Stimulated activated naive CD8-positive, alpha-beta T cell treated with anti-CD3 and anti-CD28 coated beads, Interleukin-15, amount 100 ng/mL, for 72 hours (primary cell): ENCODE results near the gene COL23A1.

ENCODE experiments used
- ATAC-seq: fragments of 150-1000 bp; cut with Tn5 transposase; 2 replicates; pipeline ENCODE4 v1.10.0; 2021; ENCODE audit warnings: mild to moderate bottlenecking, moderate library complexity
- DNase-seq, 2 donors: peaks; one replicate each; pipeline ENCODE4 v3.0.0; 2021 to 2022
- H3K27ac Mint-ChIP-seq, 2 donors: one replicate each; pipeline ENCODE4 v1.8.0; 2022; ENCODE audit warnings: mild to moderate bottlenecking in 2 of 2, mixed read lengths in 2 of 2, moderate library complexity in 2 of 2
- H3K27me3 Mint-ChIP-seq: one replicate; pipeline ENCODE4 v1.8.0; 2022; ENCODE audit warnings: mixed read lengths
- H3K4me1 Mint-ChIP-seq: one replicate; pipeline ENCODE4 v1.8.0; 2022; ENCODE audit warnings: mild to moderate bottlenecking, mixed read lengths
- H3K4me3 Mint-ChIP-seq, 2 donors: one replicate each; pipeline ENCODE4 v1.8.0; 2022; ENCODE audit warnings: mild to moderate bottlenecking in 2 of 2, mixed read lengths in 2 of 2, moderate library complexity in 1 of 2
- H3K9me3 Mint-ChIP-seq, 2 donors: one replicate each; pipeline ENCODE4 v1.8.0; 2022; ENCODE audit warnings: mixed read lengths in 2 of 2

The COL23A1 gene

DNA sequence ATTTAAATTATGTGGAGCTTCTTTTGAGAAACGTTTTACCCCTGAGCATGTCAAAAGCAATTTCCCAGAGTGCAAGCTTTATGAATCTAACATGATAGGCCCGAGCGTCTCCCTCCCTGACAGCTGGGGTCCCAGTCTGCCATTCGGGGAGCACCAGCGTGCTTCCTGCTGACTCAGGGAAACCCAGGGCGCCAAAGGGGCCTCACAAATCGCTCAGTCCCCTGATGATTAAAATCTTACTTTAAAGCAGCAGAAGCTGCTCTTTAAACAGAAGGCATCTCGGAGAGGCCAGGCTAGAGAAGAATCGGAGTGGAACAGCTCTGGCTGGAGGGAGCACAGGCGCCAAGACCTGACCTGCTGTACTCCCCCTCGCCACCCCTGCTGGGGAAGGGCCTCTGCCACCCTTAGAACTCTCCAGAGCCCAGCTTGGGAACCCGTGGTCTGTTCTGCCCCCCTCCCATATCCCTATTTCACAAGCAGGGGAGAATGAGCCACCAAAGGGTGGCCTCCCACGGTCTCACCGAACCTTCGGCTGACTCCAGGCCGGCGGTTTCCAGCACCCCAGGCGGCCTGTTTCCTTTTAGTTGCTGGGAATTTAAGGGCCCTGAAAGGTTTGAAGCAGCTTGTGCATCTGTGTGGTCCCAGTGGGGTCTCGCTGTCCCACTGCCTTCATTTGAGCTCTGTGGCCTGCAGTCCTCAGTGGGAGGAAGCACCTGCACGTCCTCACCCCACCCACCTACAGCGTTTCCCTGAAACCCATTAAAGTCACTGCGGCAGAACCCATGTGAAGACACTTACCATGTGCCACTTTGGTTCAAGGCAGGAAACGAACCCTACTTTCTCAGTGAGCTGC, 147.6 kb downstream of the COL23A1 start:
- DNase-seq (no peak), ATAC-seq (no peak)
- H3K27ac Mint-ChIP-seq: no peak overlapping the region
- no peak overlapping the region for H3K4me3 Mint-ChIP-seq
- peaks cover 9% of the 10 kb centered on the region for H3K4me1 Mint-ChIP-seq
- peaks cover 8% of the 10 kb centered on the region for H3K27me3 Mint-ChIP-seq
- H3K9me3 Mint-ChIP-seq: no peaks in the 10 kb centered on the region

- H3K4me1 Mint-ChIP-seq: peaks cover 9% of the 10 kb centered on the region
- no peak overlapping the region for H3K4me3 Mint-ChIP-seq
- no peaks in the 10 kb centered on the region for H3K9me3 Mint-ChIP-seq
- DNase-seq (no peak), ATAC-seq (no peak)
- H3K27me3 Mint-ChIP-seq: peaks cover 12% of the 10 kb centered on the region
- no peak overlapping the region for H3K27ac Mint-ChIP-seq
Measured at GRCh38 chr5:178441486-178442270, 148.5 kb downstream of the COL23A1 start.

DNA sequence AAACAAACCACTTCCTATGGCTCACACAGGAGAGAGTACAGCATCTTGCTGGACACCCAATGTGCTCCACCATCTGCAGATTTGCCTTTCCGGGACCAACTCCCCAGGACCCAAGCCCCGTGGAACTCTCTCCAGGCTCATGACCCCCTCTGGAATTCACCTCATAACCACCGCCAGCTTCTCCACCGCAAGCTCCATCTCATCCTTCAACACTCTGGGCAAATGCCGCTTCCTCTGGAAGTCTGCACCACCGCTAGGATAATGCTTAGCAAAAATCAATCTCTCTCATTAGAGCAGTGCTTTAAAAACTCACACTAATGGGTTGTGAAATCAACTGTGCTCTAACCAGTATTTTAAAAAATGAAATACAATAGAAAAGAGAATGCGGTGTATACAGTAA, 150.0 kb downstream of the COL23A1 start:
- ATAC-seq (no peak), DNase-seq (no peak)
- H3K9me3 Mint-ChIP-seq: no peaks in the 10 kb centered on the region
- no peak overlapping the region for H3K4me3 Mint-ChIP-seq
- no peak overlapping the region for H3K27ac Mint-ChIP-seq
- H3K27me3 Mint-ChIP-seq: peaks cover 12% of the 10 kb centered on the region
- peaks cover 9% of the 10 kb centered on the region for H3K4me1 Mint-ChIP-seq

GRCh38 chr5:178439493-178440180, 150.6 kb downstream of the COL23A1 start:
- ATAC-seq: no peak
- Mint-ChIP-seq H3K27me3 (peaks cover 12% of the 10 kb centered on the region), H3K9me3 (no peaks in the 10 kb centered on the region), H3K27ac (no peak overlapping the region), H3K4me3 (no peak overlapping the region), H3K4me1 (peaks cover 9% of the 10 kb centered on the region)
- no peak for DNase-seq

DNA sequence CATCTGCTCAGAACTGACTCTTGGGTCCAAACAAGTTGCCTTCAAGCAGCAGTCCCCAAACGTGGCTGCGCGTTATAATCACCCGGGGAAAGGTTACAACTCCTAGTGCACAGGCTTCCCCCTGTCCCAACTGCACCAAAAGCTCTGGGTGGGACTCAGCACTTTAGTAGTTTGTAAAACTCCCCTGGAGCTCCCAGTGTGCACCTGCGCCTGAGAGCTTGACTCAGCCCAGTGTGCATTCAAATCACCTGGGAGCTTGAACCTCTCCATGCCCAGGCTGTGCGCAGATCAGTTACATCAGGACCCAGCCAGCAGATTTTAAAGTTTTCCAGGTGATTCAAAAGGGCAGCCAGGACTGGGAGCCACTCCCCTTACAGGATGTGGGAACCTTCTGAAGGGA, 151.4 kb downstream of the COL23A1 start:
- H3K9me3 Mint-ChIP-seq: no peaks in the 10 kb centered on the region
- peaks cover 12% of the 10 kb centered on the region for H3K27me3 Mint-ChIP-seq
- DNase-seq (no peak), ATAC-seq (no peak)
- peaks cover 9% of the 10 kb centered on the region for H3K4me1 Mint-ChIP-seq
- no peak overlapping the region for H3K27ac Mint-ChIP-seq
- no peak overlapping the region for H3K4me3 Mint-ChIP-seq

GRCh38 chr5:178437386-178438075, 152.7 kb downstream of the COL23A1 start:
- H3K4me3 Mint-ChIP-seq: no peak overlapping the region
- H3K27ac Mint-ChIP-seq: no peak overlapping the region
- ATAC-seq: peak; percentile 24
- no peak for DNase-seq
- H3K9me3 Mint-ChIP-seq: no peaks in the 10 kb centered on the region
- H3K27me3 Mint-ChIP-seq: peaks cover 12% of the 10 kb centered on the region
- peaks cover 1% of the 10 kb centered on the region for H3K4me1 Mint-ChIP-seq

DNA sequence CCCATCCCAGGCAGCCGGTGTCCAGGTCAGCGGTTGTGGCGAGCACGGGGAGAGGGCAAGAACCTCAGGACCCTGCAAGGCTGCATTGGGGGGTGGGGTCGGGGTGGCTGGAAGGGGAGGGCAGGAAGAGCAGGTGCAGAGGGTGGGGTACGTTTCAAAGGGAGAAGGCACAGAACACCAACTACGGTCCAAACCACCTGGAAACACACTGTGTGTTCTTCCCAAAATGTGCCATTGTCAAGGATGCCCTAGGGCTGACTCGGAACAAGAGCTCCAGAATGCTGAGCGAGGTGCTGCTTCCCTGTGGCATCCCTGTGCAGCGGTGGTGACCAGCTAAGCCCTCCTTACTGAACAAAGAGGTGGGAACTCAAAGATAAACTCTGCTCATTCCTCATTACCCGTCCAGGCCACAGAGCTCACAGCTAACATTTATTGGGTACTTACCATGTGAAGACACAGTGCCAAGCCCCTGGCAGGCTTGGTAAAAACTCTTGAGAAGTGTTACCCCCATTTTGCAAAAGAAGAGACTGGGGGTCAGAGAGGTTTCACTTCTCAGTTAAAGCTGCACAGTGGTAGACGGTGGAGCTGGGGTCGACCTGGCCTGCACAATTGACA, 153.8 kb downstream of the COL23A1 start:
- Mint-ChIP-seq H3K27me3 (peaks cover 12% of the 10 kb centered on the region), H3K9me3 (no peaks in the 10 kb centered on the region), H3K4me3 (no peak overlapping the region), H3K27ac (no peak overlapping the region), H3K4me1 (no peaks in the 10 kb centered on the region)
- peak in 1 of 2 donors; percentile 4 for DNase-seq
- ATAC-seq: no peak

DNA sequence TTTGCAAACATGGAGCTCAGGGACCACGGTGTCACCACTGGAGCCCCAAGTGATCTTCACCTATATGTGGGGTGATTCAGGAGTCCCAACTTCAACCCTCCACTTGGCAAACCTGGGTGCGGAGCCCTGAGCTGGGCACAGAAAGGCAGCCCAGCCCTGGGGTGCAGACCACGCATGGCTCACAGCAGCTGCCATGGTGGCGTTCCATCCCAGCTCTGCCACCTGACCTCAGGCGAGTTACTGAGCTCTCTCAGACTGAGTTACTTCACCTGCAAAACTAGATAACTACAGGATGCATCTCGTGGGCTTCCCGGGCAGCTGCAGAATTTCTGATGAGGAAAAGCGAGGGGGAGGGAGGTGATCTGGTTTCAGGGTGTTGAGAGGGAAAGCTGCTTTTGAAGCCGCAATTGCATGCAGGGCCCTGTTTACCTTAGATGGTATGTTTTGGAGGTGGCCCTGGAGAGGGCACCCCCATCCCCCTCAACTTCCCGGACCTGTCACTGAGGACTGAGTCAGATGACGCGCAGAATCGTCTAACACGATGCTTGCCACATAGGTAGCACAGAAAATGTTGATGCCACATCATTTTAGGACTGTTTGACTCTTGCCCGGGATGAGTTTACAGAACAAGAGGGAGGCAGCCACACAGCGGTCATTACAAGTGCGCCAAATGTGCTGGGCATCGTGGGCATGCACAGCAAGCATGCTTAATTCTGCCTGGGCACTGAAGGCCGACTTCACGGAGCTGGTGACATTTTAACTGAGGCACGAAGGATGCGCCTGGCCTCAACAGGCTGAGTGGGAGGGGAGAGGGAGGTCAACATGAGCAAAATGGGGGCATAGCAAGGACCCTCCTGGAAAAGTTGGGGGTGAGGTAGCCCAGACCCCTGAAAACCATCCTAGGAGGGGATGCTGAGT, 154.6 kb downstream of the COL23A1 start:
- Mint-ChIP-seq H3K27me3 (peaks cover 12% of the 10 kb centered on the region), H3K9me3 (no peaks in the 10 kb centered on the region), H3K4me3 (no peak overlapping the region), H3K4me1 (no peaks in the 10 kb centered on the region), H3K27ac (no peak overlapping the region)
- ATAC-seq (no peak), DNase-seq (peak in 1 of 2 donors; percentile 6)

DNA sequence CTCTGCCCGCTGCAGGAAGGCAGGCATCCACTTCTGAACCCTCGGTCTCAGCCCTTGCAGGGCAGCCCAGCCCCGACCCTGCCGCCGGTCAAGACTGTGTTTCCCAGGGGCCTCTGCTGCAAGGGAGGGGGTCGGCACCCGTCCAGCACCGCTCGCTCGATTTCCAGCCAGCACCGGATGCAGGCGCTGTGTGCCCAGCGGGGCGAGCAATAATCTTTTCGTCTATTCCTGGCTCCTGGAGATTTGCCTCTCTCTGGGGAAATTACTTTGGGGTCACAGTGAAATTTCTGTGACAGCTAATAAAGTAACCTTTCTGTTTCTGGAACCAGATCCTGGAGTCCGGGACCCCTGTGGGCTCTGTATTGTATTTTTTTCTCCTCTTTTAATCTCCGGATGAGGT, 155.3 kb downstream of the COL23A1 start:
- H3K9me3 Mint-ChIP-seq: no peaks in the 10 kb centered on the region
- peaks cover 12% of the 10 kb centered on the region for H3K27me3 Mint-ChIP-seq
- H3K4me3 Mint-ChIP-seq: no peak overlapping the region
- DNase-seq (no peak), ATAC-seq (no peak)
- no peaks in the 10 kb centered on the region for H3K4me1 Mint-ChIP-seq
- no peak overlapping the region for H3K27ac Mint-ChIP-seq

GRCh38 chr5:178434016-178434761, 156.0 kb downstream of the COL23A1 start:
- DNase-seq (peak in 1 of 2 donors; percentile 1), ATAC-seq (no peak)
- H3K4me3 Mint-ChIP-seq: no peak overlapping the region
- peaks cover 8% of the 10 kb centered on the region for H3K27me3 Mint-ChIP-seq
- H3K4me1 Mint-ChIP-seq: no peaks in the 10 kb centered on the region
- no peaks in the 10 kb centered on the region for H3K9me3 Mint-ChIP-seq
- peak overlapping the region in 1 of 2 donors; percentile 16 for H3K27ac Mint-ChIP-seq

DNA sequence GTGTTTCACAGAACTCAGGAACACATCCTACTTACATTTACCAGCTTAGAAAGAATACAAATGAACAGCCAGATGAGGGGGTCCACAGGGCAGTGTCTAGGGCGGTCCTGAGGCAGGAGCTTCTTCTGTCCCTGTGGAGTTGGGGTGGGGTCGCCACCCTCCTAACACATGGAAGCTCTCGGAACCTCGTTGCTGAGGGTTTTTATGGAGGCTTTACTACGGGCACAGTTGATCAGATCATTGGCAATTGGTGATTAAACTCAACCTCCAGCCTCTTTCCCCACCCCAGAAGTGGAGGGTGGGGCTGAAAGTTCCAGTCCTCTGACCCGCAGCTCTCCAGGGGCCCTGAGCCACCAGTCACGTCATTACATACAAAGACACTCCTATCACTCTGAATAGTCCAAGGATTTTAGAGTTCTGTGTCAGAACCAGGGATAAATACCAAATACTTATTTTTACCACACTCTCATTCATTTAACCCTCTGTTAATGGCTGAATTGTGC, 156.9 kb downstream of the COL23A1 start:
- DNase-seq (peak in 1 of 2 donors; percentile 1), ATAC-seq (no peak)
- Mint-ChIP-seq H3K4me1 (no peaks in the 10 kb centered on the region), H3K9me3 (no peaks in the 10 kb centered on the region), H3K4me3 (no peak overlapping the region), H3K27me3 (peaks cover 7% of the 10 kb centered on the region), H3K27ac (no peak overlapping the region)

GRCh38 chr5:178432421-178433272, 157.5 kb downstream of the COL23A1 start:
- Mint-ChIP-seq H3K4me1 (no peaks in the 10 kb centered on the region), H3K4me3 (no peak overlapping the region), H3K27ac (no peak overlapping the region), H3K9me3 (no peaks in the 10 kb centered on the region), H3K27me3 (peaks cover 4% of the 10 kb centered on the region)
- ATAC-seq: no peak
- DNase-seq: peak in 1 of 2 donors; percentile 2

DNA sequence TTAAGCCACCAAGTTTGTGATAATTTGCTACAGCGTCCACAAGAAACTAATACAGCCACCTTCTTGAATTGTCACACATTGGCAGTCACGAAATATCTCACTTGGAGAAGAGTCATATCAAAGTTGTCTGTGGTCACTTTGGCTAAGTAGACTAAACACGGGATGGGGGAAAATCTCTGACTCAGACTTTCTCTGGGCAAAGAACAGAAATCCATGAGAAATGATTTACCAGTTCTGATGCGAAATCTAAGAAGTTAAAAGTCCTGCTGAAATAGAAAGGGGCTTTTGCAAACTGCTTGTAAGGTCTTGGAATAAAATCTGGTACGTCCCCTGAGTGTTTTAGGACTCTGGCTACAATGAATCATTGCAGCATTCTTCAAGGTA, 158.4 kb downstream of the COL23A1 start:
- H3K4me1 Mint-ChIP-seq: no peaks in the 10 kb centered on the region
- DNase-seq (no peak), ATAC-seq (no peak)
- no peak overlapping the region for H3K4me3 Mint-ChIP-seq
- H3K27ac Mint-ChIP-seq: no peak overlapping the region
- no peaks in the 10 kb centered on the region for H3K27me3 Mint-ChIP-seq
- H3K9me3 Mint-ChIP-seq: no peaks in the 10 kb centered on the region
